H1 (cell line): ENCODE results near the gene CIPC. TPM values are rescaled to one million over a fixed set of nuclear protein-coding genes. Genes with fewer than 3 reads are reported as not detected.

ENCODE experiments used
- polyA plus RNA-seq, 7 experiments: library from polyadenylated mRNA; depleted of rRNA in 3 of 7; stranded (reverse) in 5 of 7; unstranded in 2 of 7; fragments of >200 nt in 5 of 7; fragments of 200-250 nt in 2 of 7; gene quantifications; 1 replicate in 5 of 7; 2 replicates in 1 of 7; 4 replicates in 1 of 7; pipeline versions ENCODE4 v1.2.1 to v1.2.3, GENCODE V29; 2011 to 2013; ENCODE audit warnings: missing spikeins in 2 of 7, mixed read lengths in 2 of 7
- total RNA-seq: library from RNA; stranded (reverse); fragmentation: NEBNext Ultra II Directional; extraction: Animal tissue kit (Norgen Biotek cat#: 25700); gene quantifications from 2 replicates; pipeline ENCODE4 v1.2.1, GENCODE V29; 2021

CIPC gene
- total and polyA plus RNA-seq, 2 of the 8 experiments (the other 6 are each of a cell fraction or from before 2014, with no cell fraction given) = 13.9 to 32.7 TPM

Other genes starting within 250 kb of the CIPC start
- 57.0 and 59.6 TPM in 2 replicates for gene IRF2BPL, start 69.5 kb upstream of the CIPC start, total RNA-seq
- gene IRF2BPL, start 69.5 kb upstream of the CIPC start, polyA plus RNA-seq (2011; rRNA removed) = 18.8 and 32.1 TPM in 2 replicates
- gene ZDHHC22, start 43.5 kb downstream of the CIPC start, total RNA-seq = 55.2 and 59.3 TPM in 2 replicates
- gene ZDHHC22, start 43.5 kb downstream of the CIPC start, polyA plus RNA-seq (2011; rRNA removed) = 23.8 and 30.7 TPM in 2 replicates
- gene TMEM63C, start 83.5 kb downstream of the CIPC start, total RNA-seq = 7.0 and 7.6 TPM in 2 replicates
- 3.0 and 3.7 TPM in 2 replicates for gene TMEM63C, start 83.5 kb downstream of the CIPC start, polyA plus RNA-seq (2011; rRNA removed)
- 0.30 and 0.55 TPM in 2 replicates for gene NGB, start 172.9 kb downstream of the CIPC start, total RNA-seq
- gene NGB, start 172.9 kb downstream of the CIPC start, polyA plus RNA-seq (2011; rRNA removed) = 0.60 and 0.78 TPM in 2 replicates
- 41.2 and 44.9 TPM in 2 replicates for gene POMT2, start 222.6 kb downstream of the CIPC start, total RNA-seq
- 20.8 and 34.1 TPM in 2 replicates for gene POMT2, start 222.6 kb downstream of the CIPC start, polyA plus RNA-seq (2011; rRNA removed)
- gene GSTZ1, start 222.8 kb downstream of the CIPC start, total RNA-seq = 26.6 and 29.1 TPM in 2 replicates
- gene GSTZ1, start 222.8 kb downstream of the CIPC start, polyA plus RNA-seq (2011; rRNA removed) = 33.6 and 40.3 TPM in 2 replicates